Fibroblast of skin of scalp (primary cell): ENCODE results near the gene KLF11.
"Not testable (repeated sequence)": the region's sequence is repeated elsewhere in the genome, so short reads cannot be mapped to it uniquely, and the experiment has no call there.

ENCODE experiments used
- DNase-seq: peaks from one replicate; pipeline ENCODE4 v3.0.0-alpha.2; 2013

KLF11 gene

GRCh38 chr2:10027660-10028330, 15.6 kb upstream of the KLF11 start:
- no peak for DNase-seq

GRCh38 chr2:10028407-10028987, 14.9 kb upstream of the KLF11 start:
- DNase-seq: no peak

GRCh38 chr2:10028988-10029874, 14.1 kb upstream of the KLF11 start:
- DNase-seq: peak; percentile 39

GRCh38 chr2:10029875-10030223, 13.5 kb upstream of the KLF11 start:
- DNase-seq: no peak

GRCh38 chr2:10030311-10030736, 13.0 kb upstream of the KLF11 start:
- no peak for DNase-seq

- DNase-seq: not testable (repeated sequence)
These were observed 12.6 kb upstream of the KLF11 start for GRCh38 chr2:10030798-10031197.

- DNase-seq: no peak
These were observed 11.2 kb upstream of the KLF11 start for GRCh38 chr2:10031886-10032745.

- DNase-seq: no peak
These were observed 10.6 kb upstream of the KLF11 start for GRCh38 chr2:10032746-10033105.

- no peak for DNase-seq
These were observed 9.9 kb upstream of the KLF11 start for GRCh38 chr2:10033251-10034006.

- no peak for DNase-seq
These were observed 8.9 kb upstream of the KLF11 start for GRCh38 chr2:10034333-10035052.

- DNase-seq: no peak
These were observed 8.3 kb upstream of the KLF11 start for GRCh38 chr2:10035053-10035422.

- DNase-seq: no peak
These were observed 7.7 kb upstream of the KLF11 start for GRCh38 chr2:10035633-10036032.

- peak; percentile 59 for DNase-seq
These were observed 7.1 kb upstream of the KLF11 start for GRCh38 chr2:10036095-10036884.

- DNase-seq: no peak
These were observed 5.2 kb upstream of the KLF11 start for GRCh38 chr2:10038123-10038522.

GRCh38 chr2:10038716-10039115, 4.6 kb upstream of the KLF11 start:
- DNase-seq: no peak

- no peak for DNase-seq
These were observed 3.5 kb upstream of the KLF11 start for GRCh38 chr2:10039658-10040410.

GRCh38 chr2:10041711-10042110, 1.6 kb upstream of the KLF11 start:
- no peak for DNase-seq

- peak; percentile 61 for DNase-seq
These were observed 819 bp upstream of the KLF11 start for GRCh38 chr2:10042301-10043161.
